Activated naive CD8-positive, alpha-beta T cell treated with anti-CD3 and anti-CD28 coated beads, Interleukin-2, amount 50 U/mL, for 24 hours (primary cell): Measurements from ENCODE around the gene CR2.
"Not testable (repeated sequence)": the region's sequence is repeated elsewhere in the genome, so short reads cannot be mapped to it uniquely, and the experiment has no call there.

ENCODE experiments used
- ATAC-seq: fragments of 150-1000 bp; cut with Tn5 transposase; one replicate; pipeline ENCODE4 v1.10.0; 2021
- DNase-seq: peaks from one replicate; pipeline ENCODE4 v3.0.0; 2021
- H3K27ac Mint-ChIP-seq: one replicate; pipeline ENCODE4 v1.8.0; 2021; ENCODE audit warnings: mild to moderate bottlenecking, mixed read lengths
- H3K27me3 Mint-ChIP-seq: one replicate; pipeline ENCODE4 v1.8.0; 2021; ENCODE audit warnings: mixed read lengths
- H3K36me3 Mint-ChIP-seq: one replicate; pipeline ENCODE4 v1.8.0; 2021; ENCODE audit warnings: low read depth, mixed read lengths
- H3K4me1 Mint-ChIP-seq: one replicate; pipeline ENCODE4 v1.8.0; 2021; ENCODE audit warnings: mixed read lengths
- H3K4me3 Mint-ChIP-seq: one replicate; pipeline ENCODE4 v1.8.0; 2021; ENCODE audit warnings: mild to moderate bottlenecking, moderate library complexity, mixed read lengths
- H3K9me3 Mint-ChIP-seq: one replicate; pipeline ENCODE4 v1.8.0; 2021; ENCODE audit warnings: mixed read lengths

The CR2 gene

DNA sequence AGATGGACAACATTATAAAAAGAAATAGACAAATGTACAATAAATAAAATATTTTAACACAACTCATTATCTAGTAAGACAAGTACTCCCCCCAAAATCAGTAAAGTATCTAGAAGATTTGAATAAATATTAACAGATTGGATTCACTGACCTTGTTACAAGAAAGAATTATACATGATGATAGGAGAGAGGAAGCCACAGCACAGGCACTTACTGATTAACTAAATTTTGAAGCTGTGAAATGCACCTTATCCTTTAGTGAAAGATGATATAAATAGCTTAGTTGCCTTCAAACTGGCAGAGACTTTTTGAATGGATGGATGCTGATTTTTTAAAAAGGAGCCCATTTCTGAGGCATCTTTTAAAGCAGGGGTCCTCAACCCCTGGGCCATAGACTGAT is 50.3 kb downstream of the CR2 start:
- no peak for ATAC-seq
- DNase-seq, result no peak
- Mint-ChIP-seq H3K36me3 (peaks cover 2% of the 10 kb centered on the region), H3K4me3 (no peak overlapping the region), H3K4me1 (peaks cover 17% of the 10 kb centered on the region), H3K27ac (no peak overlapping the region), H3K9me3 (no peaks in the 10 kb centered on the region), H3K27me3 (peaks cover 6% of the 10 kb centered on the region)

DNA sequence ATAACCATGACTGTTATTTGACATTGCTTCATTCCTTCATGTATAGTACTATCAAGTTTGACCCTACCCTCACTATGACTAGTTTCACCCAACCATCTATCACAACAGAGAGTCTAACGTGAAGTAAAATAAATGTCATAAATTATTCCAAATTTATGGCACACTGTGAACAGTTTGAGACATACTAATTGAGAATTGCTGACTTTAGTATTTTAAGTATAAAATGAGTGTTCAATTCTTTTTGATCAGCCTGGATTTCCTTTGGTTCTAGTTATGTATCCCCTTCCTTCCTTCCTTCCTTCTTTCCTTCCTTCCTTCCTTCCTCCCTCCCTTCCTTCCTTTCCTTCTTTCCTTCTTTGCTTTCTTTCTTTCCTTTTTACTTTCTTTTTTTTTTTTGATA is 56.3 kb downstream of the CR2 start:
- no peak for DNase-seq
- Mint-ChIP-seq H3K36me3 (peaks cover 2% of the 10 kb centered on the region), H3K27me3 (peaks cover 2% of the 10 kb centered on the region), H3K27ac (no peak overlapping the region), H3K9me3 (no peaks in the 10 kb centered on the region), H3K4me1 (peaks cover 2% of the 10 kb centered on the region), H3K4me3 (no peak overlapping the region)
- no peak for ATAC-seq

DNA sequence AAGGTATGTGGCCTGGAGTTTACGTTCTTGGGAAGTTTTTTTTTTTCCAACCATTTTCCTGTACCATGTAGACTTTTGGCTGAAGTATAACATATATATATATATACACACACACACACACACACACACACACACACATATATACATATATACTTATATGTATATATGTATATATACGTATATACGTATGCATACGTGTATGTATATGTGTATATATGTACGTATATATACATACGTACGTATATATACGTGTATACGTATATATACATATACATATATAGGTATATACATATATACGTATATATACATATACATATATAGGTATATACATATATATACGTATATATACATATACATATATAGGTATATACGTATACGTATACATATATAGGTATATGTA is 60.8 kb downstream of the CR2 start:
- no peak overlapping the region for H3K4me3 Mint-ChIP-seq
- H3K27me3 Mint-ChIP-seq, result no peaks in the 10 kb centered on the region

DNA sequence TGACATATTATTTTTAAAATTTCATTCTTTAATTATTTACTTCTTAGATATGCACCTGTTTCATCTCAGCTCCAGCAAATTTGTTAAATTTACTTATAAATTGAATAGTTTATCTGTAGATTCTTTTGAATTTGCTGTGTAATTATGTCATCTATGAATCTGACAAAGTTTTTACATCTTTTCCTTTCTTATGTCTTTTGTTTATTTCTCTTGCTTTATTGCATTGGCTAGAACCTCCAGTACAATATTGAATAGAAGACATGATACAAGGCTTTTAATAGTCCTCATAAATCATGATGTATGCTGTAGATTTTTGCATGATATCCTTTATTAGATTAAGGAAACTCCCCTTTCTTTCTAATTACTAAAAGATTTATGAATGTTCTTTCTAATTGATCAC is 62.6 kb downstream of the CR2 start:
- H3K4me1 Mint-ChIP-seq, result no peaks in the 10 kb centered on the region
- H3K4me3 Mint-ChIP-seq, result no peak overlapping the region
- H3K9me3 Mint-ChIP-seq, result no peaks in the 10 kb centered on the region
- H3K27ac Mint-ChIP-seq, result no peak overlapping the region
- no peaks in the 10 kb centered on the region for H3K27me3 Mint-ChIP-seq
- no peaks in the 10 kb centered on the region for H3K36me3 Mint-ChIP-seq
- no peak for ATAC-seq
- no peak for DNase-seq

More for the DNA sequence above, 60.8 kb downstream of the CR2 start:
- Mint-ChIP-seq H3K36me3 (no peaks in the 10 kb centered on the region), H3K27ac (no peak overlapping the region), H3K9me3 (no peaks in the 10 kb centered on the region), H3K4me1 (no peaks in the 10 kb centered on the region)
- DNase-seq, result no peak
- ATAC-seq, result no peak

DNA sequence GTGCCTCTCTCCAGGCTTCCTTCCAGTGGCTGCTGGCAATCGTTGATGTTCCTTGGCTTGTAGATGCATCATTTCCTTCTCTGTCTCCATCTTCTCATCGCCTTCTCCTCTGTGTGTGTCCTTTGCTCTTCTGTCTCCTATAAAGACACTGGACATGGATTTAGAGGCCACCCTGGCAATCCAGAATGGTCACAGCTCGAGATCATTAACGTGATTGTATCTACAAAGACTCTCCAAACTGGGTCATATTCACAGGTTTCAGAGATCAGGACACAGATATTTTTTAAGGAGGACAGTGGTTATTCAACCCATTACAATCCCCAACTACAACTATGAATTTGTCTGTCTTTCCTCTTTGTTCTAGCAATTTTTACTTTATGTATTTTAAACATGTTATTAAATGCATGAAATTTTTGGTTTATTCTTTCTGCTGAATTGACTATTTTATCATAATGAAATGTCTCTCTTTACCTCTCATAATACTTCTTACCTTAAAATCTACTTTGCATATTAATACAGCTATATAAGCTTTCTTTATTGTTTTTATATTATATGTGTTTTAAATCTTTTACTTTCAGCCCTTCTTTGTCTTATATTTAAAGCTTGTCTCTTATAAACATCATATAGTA is 64.6 kb downstream of the CR2 start:
- Mint-ChIP-seq H3K4me1 (no peaks in the 10 kb centered on the region), H3K36me3 (no peaks in the 10 kb centered on the region), H3K9me3 (no peaks in the 10 kb centered on the region), H3K27me3 (no peaks in the 10 kb centered on the region), H3K4me3 (no peak overlapping the region), H3K27ac (no peak overlapping the region)
- DNase-seq, result no peak
- ATAC-seq, result no peak

DNA sequence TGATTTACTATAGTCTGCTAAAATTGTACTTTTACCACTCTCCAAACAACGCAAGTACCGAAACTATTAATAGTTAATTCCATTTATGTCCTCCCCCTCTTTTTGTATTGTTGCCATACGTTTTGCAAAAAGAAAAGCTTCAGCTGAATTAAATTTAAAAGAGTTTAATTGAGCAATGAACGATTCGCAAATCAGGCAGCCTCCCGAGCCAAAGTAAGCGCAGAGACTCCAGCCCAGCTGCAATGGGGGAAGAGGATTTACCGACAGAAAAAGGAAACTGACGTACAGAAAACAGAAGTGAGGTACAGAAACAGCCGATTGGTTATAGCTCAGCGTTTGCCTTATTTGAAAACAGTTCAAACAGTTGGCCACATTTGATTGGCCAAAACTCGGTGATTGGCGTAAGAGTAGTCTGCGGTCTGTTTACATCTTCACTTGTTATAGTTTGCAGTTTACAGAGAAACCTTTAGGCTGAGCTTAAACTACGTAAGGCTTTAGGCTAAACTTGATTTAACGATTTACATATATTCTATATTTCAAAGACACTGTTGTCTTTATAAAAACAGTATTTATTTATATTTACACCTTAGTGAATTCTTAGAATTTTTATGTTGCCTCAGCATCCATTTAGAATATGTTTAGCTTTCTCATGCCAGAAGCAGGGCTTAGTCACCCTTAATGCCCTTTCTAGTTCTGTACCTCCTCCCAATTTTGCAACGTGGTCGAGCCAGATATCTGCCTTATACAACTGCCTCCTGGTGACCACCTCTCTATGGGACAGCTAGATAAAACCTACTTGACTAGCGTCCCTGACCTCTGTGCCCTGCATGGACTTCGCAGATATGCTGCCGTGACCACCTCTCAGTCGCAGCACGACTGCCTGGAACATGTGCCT is 65.6 kb downstream of the CR2 start:
- Mint-ChIP-seq H3K4me3 (no peak overlapping the region), H3K4me1 (no peaks in the 10 kb centered on the region), H3K27me3 (no peaks in the 10 kb centered on the region), H3K36me3 (no peaks in the 10 kb centered on the region), H3K9me3 (no peaks in the 10 kb centered on the region), H3K27ac (no peak overlapping the region)
- no peak for DNase-seq
- no peak for ATAC-seq

DNA sequence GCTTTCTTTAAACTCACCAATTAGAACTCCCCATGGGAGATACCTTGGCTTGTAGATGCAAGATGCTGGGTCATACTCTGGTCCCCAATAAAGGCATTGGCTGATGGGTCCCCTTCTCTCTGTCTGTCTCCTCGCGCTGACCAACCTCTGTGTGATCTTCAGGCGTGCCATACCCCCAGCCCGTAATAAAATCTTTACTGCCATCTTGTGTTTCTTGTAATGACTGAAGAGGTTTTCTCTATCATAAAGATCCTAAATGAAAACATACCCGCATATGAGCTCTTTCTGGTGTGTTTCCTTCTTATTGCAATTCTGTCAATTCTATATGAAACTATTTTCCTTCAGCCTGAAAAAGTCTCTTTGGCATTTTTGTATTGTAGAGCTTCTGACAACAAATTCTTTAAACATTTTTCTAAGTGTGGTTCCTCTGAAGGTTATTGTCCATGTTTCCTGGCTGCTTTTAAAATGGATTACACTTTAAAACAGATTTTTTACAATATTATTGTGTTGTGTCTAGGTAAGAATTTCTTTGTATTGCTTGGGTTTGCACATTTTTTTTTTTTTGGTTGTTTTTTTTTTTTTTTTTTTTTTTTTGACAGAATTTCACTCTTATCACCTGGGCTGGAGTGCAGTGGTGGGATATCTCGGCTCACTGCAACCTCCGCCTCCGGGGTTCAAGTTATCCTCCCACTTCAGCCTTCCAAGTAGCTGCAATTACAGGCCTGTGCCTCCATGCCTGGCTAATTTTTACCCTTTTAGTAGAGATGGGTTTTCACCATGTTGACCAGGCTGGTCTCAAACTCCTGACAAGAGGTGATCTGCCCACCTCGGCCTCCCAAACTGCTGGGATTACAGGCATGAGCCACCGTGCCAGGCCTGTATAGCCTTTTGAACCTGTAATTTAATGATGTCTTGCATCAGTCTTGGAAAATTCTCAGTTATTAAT is 66.5 kb downstream of the CR2 start:
- not testable (repeated sequence) for DNase-seq, H3K27ac Mint-ChIP-seq, ATAC-seq, H3K36me3 Mint-ChIP-seq, H3K4me1 Mint-ChIP-seq, H3K9me3 Mint-ChIP-seq, H3K27me3 Mint-ChIP-seq, H3K4me3 Mint-ChIP-seq

DNA sequence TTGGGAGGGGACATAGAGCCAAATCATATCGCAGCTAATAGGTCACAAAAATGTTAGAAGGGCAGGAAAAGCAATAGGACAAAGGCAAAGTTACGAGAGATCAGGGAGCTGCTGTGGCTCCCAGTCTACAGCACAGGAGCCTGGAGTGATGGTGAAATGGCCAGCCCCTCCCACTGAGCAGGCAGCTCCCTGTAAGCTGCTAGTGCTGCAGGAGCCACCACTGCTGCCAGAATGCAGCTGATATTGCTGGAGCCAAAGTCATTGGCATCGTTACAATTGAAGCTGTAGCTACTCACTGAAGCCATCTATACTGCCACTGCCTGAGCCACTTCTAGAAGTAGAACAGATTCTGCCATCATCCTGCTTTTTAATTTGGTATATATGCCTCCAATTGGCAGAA is 71.1 kb downstream of the CR2 start:
- H3K9me3 Mint-ChIP-seq, DNase-seq, H3K4me3 Mint-ChIP-seq, H3K4me1 Mint-ChIP-seq, H3K27ac Mint-ChIP-seq, H3K27me3 Mint-ChIP-seq, H3K36me3 Mint-ChIP-seq, ATAC-seq: not testable (repeated sequence)

DNA sequence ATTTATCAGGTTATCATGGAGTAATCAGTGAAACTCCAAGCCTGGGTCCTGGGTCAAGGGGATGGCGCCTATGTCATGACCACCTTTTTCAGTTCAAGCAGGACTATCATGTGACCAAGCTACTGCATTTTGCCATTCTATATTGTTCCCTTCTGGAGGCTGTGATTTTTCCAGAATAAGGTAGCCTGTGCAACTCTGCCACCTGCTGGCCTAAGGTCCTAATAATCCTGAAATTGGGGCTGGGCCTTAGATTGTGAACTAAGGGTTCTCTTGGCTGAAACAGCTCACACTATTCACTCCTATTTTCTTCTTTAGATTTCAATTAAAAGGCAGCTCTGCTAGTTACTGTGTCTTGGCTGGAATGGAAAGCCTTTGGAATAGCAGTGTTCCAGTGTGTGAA is 74.3 kb downstream of the CR2 start:
- ATAC-seq, result peak; percentile 36
- not testable (repeated sequence) for H3K27ac Mint-ChIP-seq, H3K36me3 Mint-ChIP-seq, H3K27me3 Mint-ChIP-seq, H3K4me3 Mint-ChIP-seq, DNase-seq, H3K9me3 Mint-ChIP-seq, H3K4me1 Mint-ChIP-seq

DNA sequence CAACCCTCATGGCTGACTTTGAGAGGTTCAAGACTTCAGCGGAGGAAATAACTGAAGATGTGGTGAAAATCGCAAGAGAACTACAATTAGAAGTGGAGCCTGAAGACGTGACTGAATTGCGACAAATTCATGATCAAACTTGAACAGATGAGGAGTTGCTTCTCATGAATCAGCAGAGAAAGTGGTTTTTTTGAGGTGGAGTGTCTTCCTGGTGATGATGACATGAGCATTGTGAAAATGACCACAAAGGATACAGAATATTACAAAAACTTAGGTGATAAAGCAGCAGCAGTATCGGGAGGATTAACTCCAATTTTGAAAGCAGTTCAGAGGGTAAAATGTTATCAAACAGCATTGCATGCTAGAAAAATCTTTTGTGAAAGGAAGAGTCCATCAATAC is 82.1 kb downstream of the CR2 start:
- ATAC-seq, result peak; percentile 54
- not testable (repeated sequence) for H3K9me3 Mint-ChIP-seq, DNase-seq, H3K36me3 Mint-ChIP-seq, H3K27ac Mint-ChIP-seq, H3K4me1 Mint-ChIP-seq, H3K27me3 Mint-ChIP-seq, H3K4me3 Mint-ChIP-seq
